WTC11 (cell line): ENCODE measurements around the gene ZNF200. TPM values are rescaled to one million over a fixed set of nuclear protein-coding genes. Genes with fewer than 3 reads are reported as not detected.

Experiments
- ATAC-seq: fragments of 200-7000 bp; cut with Tn5 transposase; 2 replicates; pipeline ENCODE4 v1.10.0; 2021; ENCODE audit warnings: mild to moderate bottlenecking, moderate library complexity
- CTCF ChIA-PET: fragments of 300-600 bp; sonication (Branson Sonifier 250); formaldehyde crosslinking; loops from one replicate; lab custom pipeline; 2021; ENCODE audit warnings: antibody characterized with exemption; lab: Charles Lee
- POLR2A ChIA-PET: fragments of 350-600 bp; sonication (Branson Sonifier 250); formaldehyde crosslinking; loops from one replicate; lab custom pipeline; 2021; ENCODE audit warnings: antibody characterized with exemption; lab: Charles Lee
- DNase-seq: peaks from one replicate; pipeline ENCODE4 v3.0.0; 2021; ENCODE audit warnings: low spot score
- H3K27ac Mint-ChIP-seq: 2 replicates; pipeline ENCODE4 v1.8.0; 2021; ENCODE audit warnings: mixed read lengths
- H3K27me3 Mint-ChIP-seq: 2 replicates; pipeline ENCODE4 v1.8.0; 2021; ENCODE audit warnings: low read depth, mild to moderate bottlenecking, moderate library complexity, mixed read lengths
- H3K36me3 Mint-ChIP-seq: 2 replicates; pipeline ENCODE4 v1.8.0; 2021; ENCODE audit warnings: mixed read lengths
- H3K4me1 Mint-ChIP-seq: 2 replicates; pipeline ENCODE4 v1.8.0; 2022; ENCODE audit warnings: mixed read lengths
- H3K4me3 Mint-ChIP-seq: 2 replicates; pipeline ENCODE4 v1.8.0; 2021; ENCODE audit warnings: mild to moderate bottlenecking, moderate library complexity, mixed read lengths
- H3K9me3 Mint-ChIP-seq: 2 replicates; pipeline ENCODE4 v1.8.0; 2021; ENCODE audit warnings: mixed read lengths
- CDX4 ChIP-seq: fragments of 250-450 bp; sonication (Bioruptor Pico); IDR thresholded peaks from 2 replicates; pipeline ENCODE4 v1.9.0; 2021; ENCODE audit warnings: moderate library complexity, mild to moderate bottlenecking, inconsistent platforms, borderline replicate concordance
- EMX1 ChIP-seq: fragments of 250-450 bp; sonication (Bioruptor Pico); IDR thresholded peaks from 2 replicates; pipeline ENCODE4 v1.8.0; 2021; ENCODE audit warnings: mild to moderate bottlenecking
- FOXJ3 ChIP-seq: sonication (generic); formaldehyde crosslinking; IDR thresholded peaks from 2 replicates; pipeline ENCODE4 v1.9.0; 2021; ENCODE audit warnings: missing genetic modification reagents, mild to moderate bottlenecking, borderline replicate concordance
- FOXK1 ChIP-seq: sonication (generic); formaldehyde crosslinking; IDR thresholded peaks from 2 replicates; pipeline ENCODE4 v1.8.0; 2022; ENCODE audit warnings: mild to moderate bottlenecking, moderate library complexity, missing genetic modification reagents
- FOXP4 ChIP-seq: sonication (generic); formaldehyde crosslinking; IDR thresholded peaks from 2 replicates; pipeline ENCODE4 v1.8.0; 2022; ENCODE audit warnings: mild to moderate bottlenecking, missing genetic modification reagents
- GABPB1 ChIP-seq: sonication (generic); formaldehyde crosslinking; IDR thresholded peaks from 2 replicates; pipeline ENCODE4 v1.8.1; 2023; ENCODE audit warnings: mild to moderate bottlenecking, missing genetic modification reagents
- IRF2 ChIP-seq: sonication (generic); formaldehyde crosslinking; IDR thresholded peaks from 2 replicates; pipeline ENCODE4 v1.8.0; 2022; ENCODE audit warnings: low read depth, missing genetic modification reagents, borderline replicate concordance
- KAT7 ChIP-seq: sonication (generic); formaldehyde crosslinking; IDR thresholded peaks from 2 replicates; pipeline ENCODE4 v1.8.1; 2023; ENCODE audit warnings: missing genetic modification reagents, mild to moderate bottlenecking, borderline replicate concordance
- MAX ChIP-seq: sonication (generic); formaldehyde crosslinking; IDR thresholded peaks from 2 replicates; pipeline ENCODE4 v1.8.0; 2022; ENCODE audit warnings: mild to moderate bottlenecking, missing genetic modification reagents
- MXD4 ChIP-seq: fragments of 250-450 bp; sonication (Bioruptor Pico); IDR thresholded peaks from 2 replicates; pipeline ENCODE4 v1.8.0; 2021; ENCODE audit warnings: mild to moderate bottlenecking, moderate library complexity, borderline replicate concordance
- NR3C1 ChIP-seq: sonication (generic); formaldehyde crosslinking; conservative IDR thresholded peaks from 2 replicates; pipeline ENCODE4 v1.8.1; 2023; ENCODE audit warnings: low read depth, mild to moderate bottlenecking, missing genetic modification reagents
- RELA ChIP-seq: sonication (generic); formaldehyde crosslinking; IDR thresholded peaks from 2 replicates; pipeline ENCODE4 v1.8.1; 2022; ENCODE audit warnings: missing genetic modification reagents, mild to moderate bottlenecking, borderline replicate concordance
- RORB ChIP-seq: fragments of 250-450 bp; sonication (Bioruptor Pico); IDR thresholded peaks from 2 replicates; pipeline ENCODE4 v1.9.0; 2021; ENCODE audit warnings: mild to moderate bottlenecking
- STAT6 ChIP-seq: sonication (generic); formaldehyde crosslinking; conservative IDR thresholded peaks from 2 replicates; pipeline ENCODE4 v1.8.1; 2023; ENCODE audit warnings: mild to moderate bottlenecking, low read depth, missing genetic modification reagents, moderate library complexity
- ZBTB21 ChIP-seq: sonication (generic); formaldehyde crosslinking; IDR thresholded peaks from 2 replicates; pipeline ENCODE4 v1.8.1; 2023; ENCODE audit warnings: mild to moderate bottlenecking, missing genetic modification reagents, borderline replicate concordance
- ZBTB43 ChIP-seq: sonication (generic); formaldehyde crosslinking; IDR thresholded peaks from 2 replicates; pipeline ENCODE4 v1.8.1; 2023; ENCODE audit warnings: mild to moderate bottlenecking, missing genetic modification reagents
- ZMAT4 ChIP-seq: fragments of 250-450 bp; sonication (Bioruptor Pico); IDR thresholded peaks from 2 replicates; pipeline ENCODE4 v1.9.0; 2021; ENCODE audit warnings: mild to moderate bottlenecking
- ZNF416 ChIP-seq: fragments of 250-450 bp; sonication (Bioruptor Pico); IDR thresholded peaks from 2 replicates; pipeline ENCODE4 v1.9.0; 2021; ENCODE audit warnings: mild to moderate bottlenecking, inconsistent platforms
- ZNF425 ChIP-seq: fragments of 250-450 bp; sonication (Bioruptor Pico); conservative IDR thresholded peaks from 2 replicates; pipeline ENCODE4 v1.9.0; 2021; ENCODE audit warnings: mild to moderate bottlenecking
- total RNA-seq: library from RNA; stranded (reverse); gene quantifications from 3 replicates; pipeline ENCODE4 v1.2.3, GENCODE V29; 2021

The ZNF200 gene
- total RNA-seq, 1 experiment from 2014 or later, result 9.7 TPM

- 0 out of 2 replicates have a peak, but pooled peaks have one; percentile 41 for TF ChIP-seq ZBTB21 (CRISPR knock-in tag)
- TF ChIP-seq NR3C1 (CRISPR knock-in tag), result no peak
- TF ChIP-seq FOXJ3 (CRISPR knock-in tag), result no peak
- peak; percentile 39; the same call in 1 of the 2 replicates for TF ChIP-seq FOXK1 (CRISPR knock-in tag)
- peak; percentile 88 for TF ChIP-seq MAX (CRISPR knock-in tag)
These were observed 48.0 kb upstream of the ZNF200 start, which contains the start of gene ZNF263 (continued) for GRCh38 chr16:3282730-3283542.

- Mint-ChIP-seq H3K4me3 (peak overlapping the region; percentile 99), H3K36me3 (peaks cover 24% of the 10 kb centered on the region), H3K27ac (peak overlapping the region; percentile 93), H3K27me3 (peaks cover 11% of the 10 kb centered on the region), H3K9me3 (peaks cover 6% of the 10 kb centered on the region), H3K4me1 (peaks cover 21% of the 10 kb centered on the region)
- ChIA-PET CTCF (interaction anchor here (0.6 to 2.1 kb wide), 10 partner anchors 10 to 245 kb away, joined by 3 to 19 read pairs (median 4); partner anchors contain the start of gene ZSCAN32), POLR2A (interaction anchor here (0.5 to 2.3 kb wide), 8 partner anchors 12 to 240 kb away, joined by 3 to 12 read pairs (median 4); partner anchors contain the start of genes TIGD7, ZNF174, ZNF75A and ZSCAN32)
- no peak for TF ChIP-seq ZNF416 (CRISPR knock-in tag)
- TF ChIP-seq IRF2, result no peak
- no peak for TF ChIP-seq FOXP4
- TF ChIP-seq EMX1, result no peak
- TF ChIP-seq FOXK1 (CRISPR knock-in tag), result no peak
- DNase-seq (peak; percentile 72), ATAC-seq (peak; percentile 61)
These were observed 47.3 kb upstream of the ZNF200 start for GRCh38 chr16:3282103-3282729.

- TF ChIP-seq RORB (no peak), MXD4 (CRISPR knock-in tag) (no peak), RELA (CRISPR knock-in tag) (no peak), KAT7 (CRISPR knock-in tag) (no peak), FOXK1 (CRISPR knock-in tag) (no peak), ZMAT4 (CRISPR knock-in tag) (no peak), CDX4 (no peak), GABPB1 (CRISPR knock-in tag) (no peak), ZNF425 (no peak), STAT6 (CRISPR knock-in tag) (no peak), ZBTB43 (CRISPR knock-in tag) (no peak)
- TF ChIP-seq, all 79 proteins: peak for 0
- Mint-ChIP-seq H3K27ac (no peak overlapping the region), H3K4me1 (peaks cover 21% of the 10 kb centered on the region), H3K36me3 (peaks cover 15% of the 10 kb centered on the region), H3K4me3 (peak overlapping the region; percentile 99), H3K9me3 (peaks cover under 1% of the 10 kb centered on the region), H3K27me3 (peaks cover 20% of the 10 kb centered on the region)
- no peak for DNase-seq
- no peak for ATAC-seq
- ChIA-PET POLR2A (no interaction called here), CTCF (no interaction called here)
These were observed 46.4 kb upstream of the ZNF200 start for GRCh38 chr16:3281222-3281820.
